HepG2 (cell line): ENCODE measurements around the gene TRPV2. TPM values are rescaled to one million over a fixed set of nuclear protein-coding genes. Genes with fewer than 3 reads are reported as not detected.
A peak's percentile ranks its signal among the peaks of the same experiment; 100 is the strongest.

ENCODE experiments used
- BORCS8-MEF2B ChIP-seq: sonication (generic); formaldehyde crosslinking; IDR thresholded peaks from 2 replicates; pipeline ENCODE4 v1.8.0; 2022; ENCODE audit warnings: mild to moderate bottlenecking, missing genetic modification reagents
- CCDC6 ChIP-seq: sonication (generic); formaldehyde crosslinking; IDR thresholded peaks from 2 replicates; pipeline ENCODE4 v1.8.1; 2022; ENCODE audit warnings: mild to moderate bottlenecking, missing genetic modification reagents, moderate library complexity
- KLF13 ChIP-seq: sonication (generic); formaldehyde crosslinking; IDR thresholded peaks from 2 replicates; pipeline ENCODE4 v1.4.0; 2020; ENCODE audit warnings: mild to moderate bottlenecking, missing genetic modification reagents
- NKX3-1 ChIP-seq: sonication (generic); formaldehyde crosslinking; IDR thresholded peaks from 2 replicates; pipeline ENCODE4 v1.5.0; 2020; ENCODE audit warnings: missing genetic modification reagents
- SIX4 ChIP-seq: sonication (generic); formaldehyde crosslinking; IDR thresholded peaks from 2 replicates; pipeline ENCODE4 v1.4.0; 2020; ENCODE audit warnings: missing genetic modification reagents
- ZNF75D ChIP-seq: sonication (generic); formaldehyde crosslinking; IDR thresholded peaks from 2 replicates; pipeline ENCODE4 v1.8.1; 2023; ENCODE audit warnings: missing genetic modification reagents, mild to moderate bottlenecking, borderline replicate concordance
- polyA plus RNA-seq, 8 experiments: library from polyadenylated mRNA; depleted of rRNA in 3 of 8; stranded (reverse) in 7 of 8; unstranded in 1 of 8; fragments of >200 nt; fragmentation: Illumina TruSeq in 4 of 8; extraction: Trizol in 4 of 8; gene quantifications; 2 replicates each; pipeline versions ENCODE4 v1.2.1 to v1.2.3, GENCODE V29; 2011 to 2016; ENCODE audit warnings: low read depth in 4 of 8, missing spikeins in 1 of 8, mixed read lengths in 1 of 8; ENCODE audit not compliant: insufficient read depth in 1 of 8
- total RNA-seq, 5 experiments: library from RNA; depleted of rRNA; stranded (reverse); fragments of >200 nt; fragmentation: Illumina TruSeq; extraction: Trizol; gene quantifications; 2 replicates each; pipeline ENCODE4 v1.2.3, GENCODE V29; 2016; ENCODE audit warnings: low read depth in 1 of 5
- TF ChIP-seq, protein P1 (sequence below): sonication (generic); formaldehyde crosslinking; IDR thresholded peaks from 2 replicates; pipeline ENCODE4 v1.5.0; 2020; ENCODE audit warnings: mild to moderate bottlenecking, missing genetic modification reagents
- TF ChIP-seq, protein P2 (sequence below): sonication (generic); formaldehyde crosslinking; IDR thresholded peaks from 2 replicates; pipeline ENCODE4 v1.9.0; 2021; ENCODE audit warnings: missing genetic modification reagents, borderline replicate concordance
- TF ChIP-seq, protein P3 (sequence below): sonication (generic); formaldehyde crosslinking; IDR thresholded peaks from 2 replicates; pipeline ENCODE4 v1.4.0; 2020; ENCODE audit warnings: missing genetic modification reagents, borderline replicate concordance
- TF ChIP-seq, protein P4 (sequence below), 2 experiments: sonication (generic) in 1 of 2; formaldehyde crosslinking in 1 of 2; IDR thresholded peaks; 2 replicates each; pipeline versions ENCODE4 v1.6.1 to v1.9.0; 2014 to 2022; ENCODE audit warnings: antibody characterized with exemption in 1 of 2, borderline replicate concordance in 1 of 2, inconsistent platforms in 1 of 2, low read depth in 1 of 2, missing genetic modification reagents in 1 of 2

The TRPV2 gene
- total and polyA plus RNA-seq, 2 of the 13 experiments (the other 11 are each of a cell fraction or from before 2014, with no cell fraction given) = 13.6 to 21.3 TPM

DNA sequence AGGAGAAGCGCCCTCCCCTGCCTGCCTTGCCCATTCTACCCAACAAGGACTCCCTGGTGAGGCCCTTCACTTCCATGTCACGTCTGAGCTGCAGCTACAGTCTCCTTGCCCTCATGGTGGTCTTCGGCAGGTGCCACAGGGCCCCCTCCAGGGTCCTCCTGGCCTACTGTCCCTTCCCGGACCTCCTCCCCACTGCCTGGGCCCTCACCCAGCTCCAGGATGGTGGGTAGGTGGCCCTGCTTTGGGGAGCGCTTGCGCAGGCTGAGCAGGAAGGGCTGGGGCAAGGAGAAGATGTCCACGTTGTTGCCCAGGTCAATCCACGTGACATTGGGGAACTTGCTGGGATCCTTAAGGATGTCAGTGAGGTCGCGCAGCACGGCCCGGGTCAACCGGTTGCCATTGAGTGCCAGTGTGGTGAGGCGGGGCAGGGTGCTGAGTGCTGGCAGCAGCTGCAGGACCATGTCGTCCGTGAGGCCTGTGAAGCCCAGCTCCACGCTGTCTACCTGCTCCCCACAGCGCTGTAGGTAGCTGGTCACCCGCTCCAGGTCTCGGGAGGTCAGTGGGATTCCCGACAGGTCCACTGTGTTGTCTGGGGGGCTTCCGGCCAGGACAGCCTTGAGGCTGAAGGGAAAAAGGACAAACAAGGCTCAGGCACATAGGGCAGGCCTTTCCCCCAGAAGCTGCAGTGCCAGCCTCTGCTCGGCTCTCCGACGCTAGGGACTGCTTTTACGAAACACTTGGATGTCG is 28.3 kb downstream of the TRPV2 start (continued):
- TF ChIP-seq NKX3-1 (no peak), CCDC6 (0 out of 2 replicates have a peak, but pooled peaks have one; percentile 16), BORCS8-MEF2B (no peak), ZNF75D (CRISPR knock-in tag) (no peak), KLF13 (CRISPR knock-in tag) (no peak), SIX4 (CRISPR knock-in tag) (no peak)
- TF ChIP-seq, protein P1, sequence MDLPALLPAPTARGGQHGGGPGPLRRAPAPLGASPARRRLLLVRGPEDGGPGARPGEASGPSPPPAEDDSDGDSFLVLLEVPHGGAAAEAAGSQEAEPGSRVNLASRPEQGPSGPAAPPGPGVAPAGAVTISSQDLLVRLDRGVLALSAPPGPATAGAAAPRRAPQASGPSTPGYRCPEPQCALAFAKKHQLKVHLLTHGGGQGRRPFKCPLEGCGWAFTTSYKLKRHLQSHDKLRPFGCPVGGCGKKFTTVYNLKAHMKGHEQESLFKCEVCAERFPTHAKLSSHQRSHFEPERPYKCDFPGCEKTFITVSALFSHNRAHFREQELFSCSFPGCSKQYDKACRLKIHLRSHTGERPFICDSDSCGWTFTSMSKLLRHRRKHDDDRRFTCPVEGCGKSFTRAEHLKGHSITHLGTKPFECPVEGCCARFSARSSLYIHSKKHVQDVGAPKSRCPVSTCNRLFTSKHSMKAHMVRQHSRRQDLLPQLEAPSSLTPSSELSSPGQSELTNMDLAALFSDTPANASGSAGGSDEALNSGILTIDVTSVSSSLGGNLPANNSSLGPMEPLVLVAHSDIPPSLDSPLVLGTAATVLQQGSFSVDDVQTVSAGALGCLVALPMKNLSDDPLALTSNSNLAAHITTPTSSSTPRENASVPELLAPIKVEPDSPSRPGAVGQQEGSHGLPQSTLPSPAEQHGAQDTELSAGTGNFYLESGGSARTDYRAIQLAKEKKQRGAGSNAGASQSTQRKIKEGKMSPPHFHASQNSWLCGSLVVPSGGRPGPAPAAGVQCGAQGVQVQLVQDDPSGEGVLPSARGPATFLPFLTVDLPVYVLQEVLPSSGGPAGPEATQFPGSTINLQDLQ (CRISPR knock-in tag) = 0 out of 2 replicates have a peak, but pooled peaks have one; percentile 27
- TF ChIP-seq, protein P2, sequence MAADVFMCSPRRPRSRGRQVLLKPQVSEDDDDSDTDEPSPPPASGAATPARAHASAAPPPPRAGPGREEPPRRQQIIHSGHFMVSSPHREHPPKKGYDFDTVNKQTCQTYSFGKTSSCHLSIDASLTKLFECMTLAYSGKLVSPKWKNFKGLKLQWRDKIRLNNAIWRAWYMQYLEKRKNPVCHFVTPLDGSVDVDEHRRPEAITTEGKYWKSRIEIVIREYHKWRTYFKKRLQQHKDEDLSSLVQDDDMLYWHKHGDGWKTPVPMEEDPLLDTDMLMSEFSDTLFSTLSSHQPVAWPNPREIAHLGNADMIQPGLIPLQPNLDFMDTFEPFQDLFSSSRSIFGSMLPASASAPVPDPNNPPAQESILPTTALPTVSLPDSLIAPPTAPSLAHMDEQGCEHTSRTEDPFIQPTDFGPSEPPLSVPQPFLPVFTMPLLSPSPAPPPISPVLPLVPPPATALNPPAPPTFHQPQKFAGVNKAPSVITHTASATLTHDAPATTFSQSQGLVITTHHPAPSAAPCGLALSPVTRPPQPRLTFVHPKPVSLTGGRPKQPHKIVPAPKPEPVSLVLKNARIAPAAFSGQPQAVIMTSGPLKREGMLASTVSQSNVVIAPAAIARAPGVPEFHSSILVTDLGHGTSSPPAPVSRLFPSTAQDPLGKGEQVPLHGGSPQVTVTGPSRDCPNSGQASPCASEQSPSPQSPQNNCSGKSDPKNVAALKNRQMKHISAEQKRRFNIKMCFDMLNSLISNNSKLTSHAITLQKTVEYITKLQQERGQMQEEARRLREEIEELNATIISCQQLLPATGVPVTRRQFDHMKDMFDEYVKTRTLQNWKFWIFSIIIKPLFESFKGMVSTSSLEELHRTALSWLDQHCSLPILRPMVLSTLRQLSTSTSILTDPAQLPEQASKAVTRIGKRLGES (CRISPR knock-in tag) = no peak
- TF ChIP-seq, protein P3, sequence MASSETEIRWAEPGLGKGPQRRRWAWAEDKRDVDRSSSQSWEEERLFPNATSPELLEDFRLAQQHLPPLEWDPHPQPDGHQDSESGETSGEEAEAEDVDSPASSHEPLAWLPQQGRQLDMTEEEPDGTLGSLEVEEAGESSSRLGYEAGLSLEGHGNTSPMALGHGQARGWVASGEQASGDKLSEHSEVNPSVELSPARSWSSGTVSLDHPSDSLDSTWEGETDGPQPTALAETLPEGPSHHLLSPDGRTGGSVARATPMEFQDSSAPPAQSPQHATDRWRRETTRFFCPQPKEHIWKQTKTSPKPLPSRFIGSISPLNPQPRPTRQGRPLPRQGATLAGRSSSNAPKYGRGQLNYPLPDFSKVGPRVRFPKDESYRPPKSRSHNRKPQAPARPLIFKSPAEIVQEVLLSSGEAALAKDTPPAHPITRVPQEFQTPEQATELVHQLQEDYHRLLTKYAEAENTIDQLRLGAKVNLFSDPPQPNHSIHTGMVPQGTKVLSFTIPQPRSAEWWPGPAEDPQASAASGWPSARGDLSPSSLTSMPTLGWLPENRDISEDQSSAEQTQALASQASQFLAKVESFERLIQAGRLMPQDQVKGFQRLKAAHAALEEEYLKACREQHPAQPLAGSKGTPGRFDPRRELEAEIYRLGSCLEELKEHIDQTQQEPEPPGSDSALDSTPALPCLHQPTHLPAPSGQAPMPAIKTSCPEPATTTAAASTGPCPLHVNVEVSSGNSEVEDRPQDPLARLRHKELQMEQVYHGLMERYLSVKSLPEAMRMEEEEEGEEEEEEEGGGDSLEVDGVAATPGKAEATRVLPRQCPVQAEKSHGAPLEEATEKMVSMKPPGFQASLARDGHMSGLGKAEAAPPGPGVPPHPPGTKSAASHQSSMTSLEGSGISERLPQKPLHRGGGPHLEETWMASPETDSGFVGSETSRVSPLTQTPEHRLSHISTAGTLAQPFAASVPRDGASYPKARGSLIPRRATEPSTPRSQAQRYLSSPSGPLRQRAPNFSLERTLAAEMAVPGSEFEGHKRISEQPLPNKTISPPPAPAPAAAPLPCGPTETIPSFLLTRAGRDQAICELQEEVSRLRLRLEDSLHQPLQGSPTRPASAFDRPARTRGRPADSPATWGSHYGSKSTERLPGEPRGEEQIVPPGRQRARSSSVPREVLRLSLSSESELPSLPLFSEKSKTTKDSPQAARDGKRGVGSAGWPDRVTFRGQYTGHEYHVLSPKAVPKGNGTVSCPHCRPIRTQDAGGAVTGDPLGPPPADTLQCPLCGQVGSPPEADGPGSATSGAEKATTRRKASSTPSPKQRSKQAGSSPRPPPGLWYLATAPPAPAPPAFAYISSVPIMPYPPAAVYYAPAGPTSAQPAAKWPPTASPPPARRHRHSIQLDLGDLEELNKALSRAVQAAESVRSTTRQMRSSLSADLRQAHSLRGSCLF = no peak
- TF ChIP-seq, protein P4, sequence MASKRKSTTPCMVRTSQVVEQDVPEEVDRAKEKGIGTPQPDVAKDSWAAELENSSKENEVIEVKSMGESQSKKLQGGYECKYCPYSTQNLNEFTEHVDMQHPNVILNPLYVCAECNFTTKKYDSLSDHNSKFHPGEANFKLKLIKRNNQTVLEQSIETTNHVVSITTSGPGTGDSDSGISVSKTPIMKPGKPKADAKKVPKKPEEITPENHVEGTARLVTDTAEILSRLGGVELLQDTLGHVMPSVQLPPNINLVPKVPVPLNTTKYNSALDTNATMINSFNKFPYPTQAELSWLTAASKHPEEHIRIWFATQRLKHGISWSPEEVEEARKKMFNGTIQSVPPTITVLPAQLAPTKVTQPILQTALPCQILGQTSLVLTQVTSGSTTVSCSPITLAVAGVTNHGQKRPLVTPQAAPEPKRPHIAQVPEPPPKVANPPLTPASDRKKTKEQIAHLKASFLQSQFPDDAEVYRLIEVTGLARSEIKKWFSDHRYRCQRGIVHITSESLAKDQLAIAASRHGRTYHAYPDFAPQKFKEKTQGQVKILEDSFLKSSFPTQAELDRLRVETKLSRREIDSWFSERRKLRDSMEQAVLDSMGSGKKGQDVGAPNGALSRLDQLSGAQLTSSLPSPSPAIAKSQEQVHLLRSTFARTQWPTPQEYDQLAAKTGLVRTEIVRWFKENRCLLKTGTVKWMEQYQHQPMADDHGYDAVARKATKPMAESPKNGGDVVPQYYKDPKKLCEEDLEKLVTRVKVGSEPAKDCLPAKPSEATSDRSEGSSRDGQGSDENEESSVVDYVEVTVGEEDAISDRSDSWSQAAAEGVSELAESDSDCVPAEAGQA (IDR thresholded peaks at IDR 0.05; ENCODE audit: low read depth) = no peak
- TF ChIP-seq, protein P4 (CRISPR knock-in tag; IDR thresholded peaks at IDR 0.05; ENCODE audit: borderline replicate concordance) = no peak
